Measurements from ENCODE around the gene DDX10. TPM values are rescaled to one million over a fixed set of nuclear protein-coding genes. Genes with fewer than 3 reads are reported as not detected.

Gene DDX10
- total RNA-seq, 1 donor from 2014 or later, result 21.1 TPM

- ATAC-seq (no peak), DNase-seq (no peak)
- Histone ChIP-seq H3K4me3 (no peak overlapping the region), H3K27ac (no peak overlapping the region), H3K36me3 (no peaks in the 10 kb centered on the region), H3K27me3 (ENCODE audit: low read depth) (no peaks in the 10 kb centered on the region), H3K9me3 (no peaks in the 10 kb centered on the region), H3K4me1 (no peaks in the 10 kb centered on the region)
- no peak for TF ChIP-seq CTCF (IDR thresholded peaks at IDR 0.05)
- intact Hi-C loops (cut with DNase I), result no loop called here
These were observed 295.0 kb downstream of the DDX10 start for GRCh38 chr11:108959874-108960273.

DNA sequence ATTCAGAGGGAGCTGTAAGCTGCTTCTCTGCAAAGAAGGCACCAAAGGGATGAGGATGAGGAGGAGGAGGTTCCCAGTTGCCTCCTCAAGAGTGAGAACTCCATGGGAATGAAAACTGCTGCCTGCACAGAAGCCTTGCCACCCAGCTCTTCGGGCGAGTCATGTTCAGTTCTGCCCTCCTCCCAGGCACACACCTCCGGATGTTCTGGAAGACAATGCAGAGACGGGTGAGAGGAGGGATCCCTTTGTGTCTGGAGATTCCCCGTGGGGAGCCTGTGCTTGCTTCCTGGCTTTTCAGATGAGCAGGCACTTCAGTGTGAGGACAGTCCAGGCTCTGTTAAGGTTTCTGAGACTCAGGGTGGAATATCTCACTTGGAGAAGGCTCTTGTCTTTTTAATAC is 295.6 kb downstream of the DDX10 start:
- DNase-seq (no peak), ATAC-seq (no peak)
- intact Hi-C loops (cut with DNase I), result no loop called here
- H3K4me3 ChIP-seq, result no peak overlapping the region
- H3K9me3 ChIP-seq, result no peaks in the 10 kb centered on the region
- no peaks in the 10 kb centered on the region for H3K27me3 ChIP-seq (ENCODE audit: low read depth)
- H3K36me3 ChIP-seq, result no peaks in the 10 kb centered on the region
- H3K4me1 ChIP-seq, result no peaks in the 10 kb centered on the region
- no peak for TF ChIP-seq CTCF (IDR thresholded peaks at IDR 0.05)
- no peak overlapping the region for H3K27ac ChIP-seq

- ATAC-seq (no peak), DNase-seq (no peak)
- Histone ChIP-seq H3K27ac (no peak overlapping the region), H3K4me1 (no peaks in the 10 kb centered on the region), H3K9me3 (no peaks in the 10 kb centered on the region), H3K36me3 (no peaks in the 10 kb centered on the region), H3K27me3 (ENCODE audit: low read depth) (no peaks in the 10 kb centered on the region), H3K4me3 (no peak overlapping the region)
- intact Hi-C loops (cut with DNase I), result no loop called here
- no peak for TF ChIP-seq CTCF (IDR thresholded peaks at IDR 0.05)
These were observed 296.2 kb downstream of the DDX10 start for GRCh38 chr11:108961095-108961494.

- H3K27ac ChIP-seq, result no peak overlapping the region
- no peaks in the 10 kb centered on the region for H3K9me3 ChIP-seq
- TF ChIP-seq CTCF (IDR thresholded peaks at IDR 0.05), result no peak
- ATAC-seq, result no peak
- H3K4me1 ChIP-seq, result no peaks in the 10 kb centered on the region
- intact Hi-C loops (cut with DNase I), result no loop called here
- DNase-seq, result no peak
- H3K4me3 ChIP-seq, result no peak overlapping the region
- no peaks in the 10 kb centered on the region for H3K27me3 ChIP-seq (ENCODE audit: low read depth)
- no peaks in the 10 kb centered on the region for H3K36me3 ChIP-seq
These were observed 298.2 kb downstream of the DDX10 start for GRCh38 chr11:108963118-108963517.

DNA sequence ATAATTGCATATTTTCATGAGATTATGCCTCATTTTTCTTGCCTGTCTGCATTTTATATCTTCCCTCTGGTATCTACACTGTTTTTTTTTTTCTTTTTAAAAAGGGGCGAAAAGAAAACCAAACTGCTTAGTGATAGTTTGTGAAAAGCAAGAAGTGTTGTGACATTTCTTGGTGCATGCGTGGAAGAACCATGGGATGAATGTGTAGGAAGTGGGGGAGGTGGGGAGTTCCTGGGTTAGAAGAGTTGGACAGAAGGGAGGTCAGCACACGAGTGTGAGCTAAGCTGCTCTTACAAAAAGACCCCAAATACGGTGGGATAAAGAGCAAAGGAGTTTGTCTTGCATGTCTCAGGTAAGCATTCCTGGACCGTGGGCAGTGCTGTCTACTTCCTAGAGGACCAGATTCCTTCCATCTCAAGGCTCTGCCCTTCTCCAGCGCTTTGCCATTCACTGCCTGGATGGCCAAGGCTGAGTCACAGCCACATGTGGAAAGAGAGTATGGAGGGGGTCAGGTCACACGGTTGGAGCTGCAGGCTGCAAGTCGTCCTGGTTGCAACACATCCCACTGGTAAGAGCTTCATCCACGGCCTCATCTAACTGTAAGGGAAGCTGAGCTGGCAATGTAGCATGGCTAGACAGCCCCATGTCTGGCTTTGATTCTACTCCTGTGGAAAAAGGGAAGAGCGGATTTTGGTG is 300.6 kb downstream of the DDX10 start:
- ATAC-seq, result no peak
- intact Hi-C loops (cut with DNase I), result no loop called here
- H3K9me3 ChIP-seq, result no peaks in the 10 kb centered on the region
- no peaks in the 10 kb centered on the region for H3K36me3 ChIP-seq
- no peak for DNase-seq
- H3K27ac ChIP-seq, result no peak overlapping the region
- H3K4me3 ChIP-seq, result no peak overlapping the region
- TF ChIP-seq CTCF (IDR thresholded peaks at IDR 0.05), result no peak
- no peaks in the 10 kb centered on the region for H3K27me3 ChIP-seq (ENCODE audit: low read depth)
- H3K4me1 ChIP-seq, result no peaks in the 10 kb centered on the region

Data from lower lobe of right lung (tissue), 2 donors.